GM20000 (cell line): Measurements from ENCODE around the gene A2ML1.

Source experiments
- DNase-seq: peaks from one replicate; pipeline ENCODE4 v3.0.0; 2012; ENCODE audit warnings: low spot score
- TF ChIP-seq, protein P1 (sequence below): IDR thresholded peaks from 2 replicates; pipeline ENCODE4 v1.5.1; 2012; ENCODE audit warnings: mild to moderate bottlenecking, control low read depth; ENCODE audit errors: extremely low read depth, missing control alignments

Gene A2ML1

GRCh38 chr12:8870586-8870985 lies 48.2 kb downstream of the A2ML1 start:
- DNase-seq: no peak
- TF ChIP-seq, protein P1, sequence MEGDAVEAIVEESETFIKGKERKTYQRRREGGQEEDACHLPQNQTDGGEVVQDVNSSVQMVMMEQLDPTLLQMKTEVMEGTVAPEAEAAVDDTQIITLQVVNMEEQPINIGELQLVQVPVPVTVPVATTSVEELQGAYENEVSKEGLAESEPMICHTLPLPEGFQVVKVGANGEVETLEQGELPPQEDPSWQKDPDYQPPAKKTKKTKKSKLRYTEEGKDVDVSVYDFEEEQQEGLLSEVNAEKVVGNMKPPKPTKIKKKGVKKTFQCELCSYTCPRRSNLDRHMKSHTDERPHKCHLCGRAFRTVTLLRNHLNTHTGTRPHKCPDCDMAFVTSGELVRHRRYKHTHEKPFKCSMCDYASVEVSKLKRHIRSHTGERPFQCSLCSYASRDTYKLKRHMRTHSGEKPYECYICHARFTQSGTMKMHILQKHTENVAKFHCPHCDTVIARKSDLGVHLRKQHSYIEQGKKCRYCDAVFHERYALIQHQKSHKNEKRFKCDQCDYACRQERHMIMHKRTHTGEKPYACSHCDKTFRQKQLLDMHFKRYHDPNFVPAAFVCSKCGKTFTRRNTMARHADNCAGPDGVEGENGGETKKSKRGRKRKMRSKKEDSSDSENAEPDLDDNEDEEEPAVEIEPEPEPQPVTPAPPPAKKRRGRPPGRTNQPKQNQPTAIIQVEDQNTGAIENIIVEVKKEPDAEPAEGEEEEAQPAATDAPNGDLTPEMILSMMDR: no peak

DNA sequence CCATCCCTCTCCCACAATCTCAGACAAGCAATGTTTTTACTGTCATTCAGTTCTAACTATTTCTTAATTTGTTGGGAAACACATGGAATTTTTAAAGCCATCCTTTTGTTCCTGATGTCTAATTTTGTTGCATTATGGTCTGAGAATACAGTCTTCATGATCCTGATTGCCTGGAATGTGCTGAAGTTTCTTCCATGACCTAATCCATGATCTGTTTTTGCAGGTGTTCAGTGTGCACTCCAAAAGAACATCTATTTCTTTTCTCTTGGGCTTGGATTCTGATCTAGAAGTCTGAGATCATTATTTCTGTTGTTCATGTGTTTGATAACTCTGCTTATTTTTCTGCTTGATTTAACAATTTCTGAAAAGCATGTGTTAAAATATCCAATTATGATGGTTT lies 48.6 kb downstream of the A2ML1 start:
- DNase-seq: no peak
- TF ChIP-seq, protein P1: no peak

GRCh38 chr12:8876887-8877286 lies 54.5 kb downstream of the A2ML1 start:
- TF ChIP-seq, protein P1: no peak
- DNase-seq: no peak

DNA sequence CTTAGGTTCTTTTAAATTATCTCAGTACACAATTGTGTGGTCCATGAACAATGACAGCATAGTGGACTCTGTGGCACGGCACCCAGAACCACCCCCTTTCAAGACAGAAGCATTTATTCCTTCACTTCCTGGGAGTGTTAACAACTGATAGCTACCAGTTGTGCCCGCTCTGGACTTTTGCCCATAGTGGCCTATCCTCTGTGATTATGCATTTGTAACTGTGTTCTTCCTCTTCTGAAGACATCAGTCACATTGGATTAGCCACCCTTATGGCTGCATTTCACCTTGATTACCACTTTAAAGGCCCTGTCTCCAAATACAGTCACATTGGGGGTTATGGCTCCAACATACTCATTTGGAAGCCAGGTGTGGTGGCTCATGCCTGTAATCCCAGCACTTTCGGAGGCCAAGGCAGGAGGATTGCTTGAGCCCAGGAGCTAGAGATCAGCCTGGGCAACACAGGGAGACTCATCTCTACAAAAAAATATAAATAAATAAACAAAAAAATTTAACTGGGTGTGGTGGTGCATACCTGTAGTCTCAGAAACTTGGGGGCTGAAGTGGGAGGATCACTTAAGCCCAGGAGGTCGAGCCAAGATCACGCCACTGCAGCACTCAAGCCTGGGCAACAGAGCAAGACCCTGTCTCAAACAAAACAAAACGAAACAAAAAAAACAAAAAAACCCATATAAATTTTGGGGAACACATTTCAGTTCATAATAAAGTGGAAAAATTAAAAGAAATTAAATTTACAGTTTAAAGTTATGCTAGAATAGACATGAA lies 64.3 kb downstream of the A2ML1 start:
- TF ChIP-seq, protein P1: no peak
- DNase-seq: no peak

DNA sequence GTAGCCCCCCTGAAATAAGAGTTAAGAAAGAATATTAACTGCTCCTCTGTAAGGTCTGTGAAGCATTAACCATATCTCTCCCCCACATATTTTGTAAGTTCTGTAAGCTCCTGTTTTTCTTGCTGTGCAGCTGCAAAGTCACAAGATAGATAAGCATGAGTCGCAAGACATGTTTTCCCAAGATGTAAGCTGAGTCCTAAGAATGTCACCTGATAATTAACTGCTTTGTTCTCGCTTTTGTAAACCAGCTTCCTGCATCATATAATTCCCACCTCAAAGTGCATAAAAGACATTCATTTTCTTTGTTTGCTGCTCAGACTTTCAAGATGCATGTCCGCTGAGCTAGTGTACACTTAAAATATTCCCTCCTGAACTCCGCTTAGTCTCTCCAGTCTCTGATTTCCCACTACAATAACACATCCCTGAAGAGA lies 64.9 kb downstream of the A2ML1 start:
- TF ChIP-seq, protein P1: no peak
- DNase-seq: no peak

DNA sequence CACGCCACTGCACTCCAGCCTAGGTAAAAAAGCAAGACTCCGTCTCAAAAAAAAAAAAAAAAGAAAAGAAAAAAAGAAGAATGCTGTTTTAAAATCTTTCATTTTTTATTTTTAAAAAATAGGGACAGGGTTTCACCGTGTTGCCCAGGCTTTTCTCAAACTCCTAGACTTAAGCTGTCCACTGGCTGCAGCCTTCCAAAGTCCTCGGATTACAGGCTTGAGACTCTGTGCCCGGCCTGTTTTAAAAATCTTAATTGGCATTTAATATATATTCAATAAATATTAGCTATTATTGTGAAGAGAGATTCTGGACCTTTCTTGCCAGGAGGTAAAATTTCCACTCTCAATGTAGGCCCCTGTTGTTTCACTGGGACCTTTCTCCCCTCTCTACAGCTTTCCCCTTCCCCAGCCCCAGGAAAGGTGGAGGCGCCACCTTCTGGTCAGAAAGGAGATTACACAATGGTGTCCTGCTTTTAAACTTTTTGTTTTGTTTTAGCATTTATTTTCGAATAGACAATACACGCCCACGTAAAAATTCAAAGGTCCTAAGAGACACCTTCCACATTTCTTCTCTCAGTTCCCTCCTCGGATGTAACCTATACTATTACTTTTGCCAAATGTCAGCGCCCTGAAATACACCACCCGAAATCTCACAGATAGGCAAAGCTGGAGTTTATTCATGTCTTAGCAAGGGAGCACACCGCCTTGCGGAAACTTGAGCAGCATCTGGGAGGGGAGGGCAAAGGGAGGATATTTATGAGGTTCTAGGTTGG lies 68.1 kb downstream of the A2ML1 start:
- peak; percentile 68 for DNase-seq
- TF ChIP-seq, protein P1: peak; percentile 61

DNA sequence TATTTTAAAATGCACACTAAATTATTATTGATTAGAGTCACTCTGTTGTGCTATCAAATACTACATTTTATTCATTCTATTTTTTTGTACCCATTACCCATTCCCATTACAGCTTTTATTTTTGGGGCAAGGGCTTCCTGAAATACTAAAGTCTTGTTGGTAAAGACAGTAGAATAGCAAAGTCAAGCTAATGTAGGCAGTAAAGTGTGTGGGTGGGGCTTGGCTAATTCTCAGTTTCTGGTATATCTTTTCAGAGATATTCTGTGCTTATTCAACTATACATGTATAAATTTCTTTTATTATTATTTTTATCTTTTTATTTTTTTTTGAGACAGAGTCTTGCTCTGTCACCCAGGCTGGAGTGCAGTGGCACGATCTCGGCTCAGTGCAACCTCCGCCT lies 69.6 kb downstream of the A2ML1 start:
- no peak for DNase-seq
- TF ChIP-seq, protein P1: no peak
